HG03342 (cell line): ENCODE results near the gene UCKL1.
"Not testable (repeated sequence)": the region's sequence is repeated elsewhere in the genome, so short reads cannot be mapped to it uniquely, and the experiment has no call there.

Experiments
- ATAC-seq: cut with Tn5 transposase; IDR thresholded peaks from one replicate; pipeline ENCODE4 v1.9.1; 2021; ENCODE audit warnings: mild to moderate bottlenecking, moderate library complexity; ENCODE audit not compliant: unreplicated experiment

Gene UCKL1

DNA sequence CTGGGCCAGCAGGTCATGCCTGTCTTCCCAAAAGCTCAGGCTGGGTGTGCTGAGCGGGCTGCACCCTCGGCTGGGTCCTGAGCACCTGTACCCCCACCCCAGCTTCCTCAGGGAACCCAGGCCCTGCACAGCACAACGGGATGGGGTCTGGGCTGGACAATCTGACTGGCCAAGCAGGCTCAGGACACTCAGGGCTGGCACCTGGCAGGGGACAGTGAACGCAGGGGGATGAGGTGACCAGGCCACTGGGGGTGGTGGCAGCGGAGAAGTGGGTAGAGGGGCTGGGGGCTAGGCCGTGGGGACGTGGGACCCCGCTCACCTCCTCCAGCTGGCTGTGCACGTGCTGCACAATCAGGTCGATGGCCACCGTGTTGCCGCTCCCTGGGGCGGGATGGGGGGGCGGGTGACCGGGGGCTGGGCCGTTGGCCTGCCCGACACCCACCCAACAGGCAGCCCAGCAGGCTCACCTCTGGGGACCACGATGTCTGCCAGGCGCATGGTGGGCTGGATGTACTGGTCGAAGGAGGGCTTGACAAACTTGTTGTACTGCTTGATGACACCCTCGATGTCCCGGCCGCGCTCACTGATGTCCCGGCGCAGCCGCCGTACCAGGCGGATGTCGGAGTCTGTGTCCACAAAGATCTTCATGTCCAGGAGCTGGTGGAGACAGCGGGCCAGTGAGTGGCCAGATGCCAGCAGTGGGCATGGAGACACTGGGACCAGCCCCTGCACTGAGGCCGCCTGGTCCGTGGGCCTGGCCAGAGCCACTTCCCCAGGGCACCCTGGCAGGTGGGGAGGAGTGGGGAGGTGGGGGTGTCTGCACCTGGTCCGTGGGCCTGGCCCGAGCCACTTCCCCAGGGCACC, 11.9 kb downstream of the UCKL1 start:
- ATAC-seq: no peak

DNA sequence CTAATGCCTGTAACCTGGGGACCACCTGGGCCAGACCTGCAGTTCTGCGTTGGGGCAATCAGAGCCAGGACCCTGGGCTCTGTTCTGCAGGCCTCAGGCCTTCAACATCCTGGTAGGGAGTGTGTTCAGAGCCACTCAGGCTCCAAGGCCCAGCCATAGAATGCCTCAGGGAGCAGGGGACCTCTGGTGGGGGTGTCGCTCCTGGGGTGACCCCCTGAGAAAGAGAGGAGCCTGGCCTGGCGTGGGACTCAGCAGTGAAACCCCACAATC, 12.5 kb downstream of the UCKL1 start:
- no peak for ATAC-seq

- ATAC-seq: no peak
Measured at GRCh38 chr20:63942969-63943807, 13.0 kb downstream of the UCKL1 start.

- no peak for ATAC-seq
Measured at GRCh38 chr20:63942250-63942951, 13.8 kb downstream of the UCKL1 start.

GRCh38 chr20:63941282-63942081, 14.7 kb downstream of the UCKL1 start:
- no peak for ATAC-seq

DNA sequence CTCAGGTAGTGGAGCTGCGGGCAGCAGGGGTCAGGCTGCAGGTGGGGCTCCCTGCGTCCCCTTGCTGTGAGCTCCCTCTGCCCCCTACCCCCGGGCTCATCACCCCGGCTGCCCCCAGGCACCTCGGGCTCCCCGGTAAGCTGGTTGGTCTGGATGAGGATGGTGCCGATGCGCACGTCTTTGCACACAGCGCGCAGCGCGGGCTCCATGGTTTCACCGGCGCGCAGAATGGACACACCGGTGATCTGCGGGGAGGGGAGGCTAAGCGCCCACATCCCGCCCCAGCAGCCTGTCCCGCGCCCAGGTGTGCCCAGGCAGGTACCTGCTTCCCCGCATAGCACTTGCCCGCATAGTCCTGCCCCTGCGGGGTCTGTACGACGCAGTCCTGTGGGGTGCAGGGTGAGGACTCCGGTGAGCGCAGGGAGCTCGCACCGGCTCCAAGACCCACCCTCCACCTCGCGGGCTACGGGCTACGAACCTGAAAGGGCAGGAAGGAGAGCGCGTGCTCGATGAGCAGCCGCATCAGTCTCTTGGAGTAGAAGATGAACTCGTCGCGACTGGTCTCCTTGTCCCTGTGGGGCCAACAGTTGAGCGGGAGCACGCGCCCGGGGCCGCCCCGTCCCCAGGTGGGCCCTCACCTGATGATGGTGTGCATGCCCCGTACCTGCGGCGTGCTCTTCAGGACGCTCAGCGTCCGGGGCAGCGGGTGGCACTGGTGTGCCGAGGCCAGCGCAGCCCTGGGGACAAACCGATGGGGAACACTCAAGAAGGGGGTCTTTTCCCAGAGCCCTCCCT, 15.5 kb downstream of the UCKL1 start:
- ATAC-seq: no peak

- no peak for ATAC-seq
Measured at GRCh38 chr20:63940071-63940471, 16.1 kb downstream of the UCKL1 start.

DNA sequence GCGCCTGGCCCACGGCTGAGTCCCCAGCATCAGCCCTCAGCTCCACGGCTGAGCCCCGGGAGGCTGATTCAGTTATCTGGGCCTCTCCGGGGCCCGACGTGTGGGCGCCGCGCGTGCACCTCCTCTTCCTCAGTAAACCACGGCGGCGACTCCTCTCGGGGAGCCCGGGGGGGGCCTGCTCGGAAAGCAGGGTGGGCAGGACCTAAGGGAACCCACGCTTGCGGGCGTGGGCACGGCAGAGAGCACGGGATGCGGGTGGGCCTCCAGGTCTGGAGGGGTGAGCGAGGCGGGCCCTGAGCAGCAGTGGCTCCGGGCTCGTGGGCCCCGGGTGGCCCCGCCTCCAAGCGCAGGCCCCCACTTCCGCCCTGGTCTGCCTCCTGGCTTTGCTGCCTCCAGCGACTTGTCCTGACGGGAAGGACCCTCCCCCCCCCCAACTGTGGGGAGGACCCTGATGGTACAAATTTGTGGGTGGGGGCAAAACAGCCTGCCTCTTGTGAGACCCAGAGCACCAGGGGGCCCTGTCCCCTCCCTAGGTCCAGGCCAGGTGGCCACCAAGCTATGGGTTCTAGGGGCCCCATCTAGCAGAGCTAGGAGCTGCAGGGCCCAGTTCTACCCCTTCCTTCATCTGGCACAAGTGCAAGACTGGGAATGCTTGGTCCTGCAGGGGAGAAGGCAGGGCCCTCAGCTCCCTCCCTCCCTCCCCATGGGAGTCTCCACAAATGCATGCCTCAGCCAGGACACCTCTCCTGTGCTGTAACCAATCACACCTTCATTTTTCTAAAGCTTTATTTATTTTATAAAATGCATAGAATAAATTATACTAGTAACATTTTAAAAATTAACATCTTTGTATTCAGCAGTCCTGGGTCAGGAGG, 16.9 kb downstream of the UCKL1 start:
- ATAC-seq: no peak

- no peak for ATAC-seq
Measured at GRCh38 chr20:63937596-63937995, 18.6 kb downstream of the UCKL1 start.

DNA sequence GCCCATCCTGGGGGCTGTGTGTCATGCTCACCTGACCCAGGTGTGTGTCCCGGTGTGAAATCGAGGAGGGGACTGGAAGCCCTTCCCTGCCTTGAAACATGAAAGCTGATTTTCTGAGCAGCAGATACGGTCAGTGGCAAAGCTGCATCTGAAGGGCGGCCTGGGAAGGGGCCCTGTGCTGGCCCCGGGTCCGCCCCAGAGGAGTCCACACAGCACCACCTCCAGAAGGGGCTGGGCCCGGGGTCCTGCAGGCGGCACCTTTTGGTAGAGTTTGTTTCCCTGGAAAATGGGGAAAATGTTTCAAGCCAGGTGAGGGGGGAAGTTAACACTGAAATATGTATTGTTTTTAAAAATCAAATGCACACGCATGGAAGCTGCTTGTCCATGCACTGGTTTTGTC, 20.8 kb downstream of the UCKL1 start:
- no peak for ATAC-seq

DNA sequence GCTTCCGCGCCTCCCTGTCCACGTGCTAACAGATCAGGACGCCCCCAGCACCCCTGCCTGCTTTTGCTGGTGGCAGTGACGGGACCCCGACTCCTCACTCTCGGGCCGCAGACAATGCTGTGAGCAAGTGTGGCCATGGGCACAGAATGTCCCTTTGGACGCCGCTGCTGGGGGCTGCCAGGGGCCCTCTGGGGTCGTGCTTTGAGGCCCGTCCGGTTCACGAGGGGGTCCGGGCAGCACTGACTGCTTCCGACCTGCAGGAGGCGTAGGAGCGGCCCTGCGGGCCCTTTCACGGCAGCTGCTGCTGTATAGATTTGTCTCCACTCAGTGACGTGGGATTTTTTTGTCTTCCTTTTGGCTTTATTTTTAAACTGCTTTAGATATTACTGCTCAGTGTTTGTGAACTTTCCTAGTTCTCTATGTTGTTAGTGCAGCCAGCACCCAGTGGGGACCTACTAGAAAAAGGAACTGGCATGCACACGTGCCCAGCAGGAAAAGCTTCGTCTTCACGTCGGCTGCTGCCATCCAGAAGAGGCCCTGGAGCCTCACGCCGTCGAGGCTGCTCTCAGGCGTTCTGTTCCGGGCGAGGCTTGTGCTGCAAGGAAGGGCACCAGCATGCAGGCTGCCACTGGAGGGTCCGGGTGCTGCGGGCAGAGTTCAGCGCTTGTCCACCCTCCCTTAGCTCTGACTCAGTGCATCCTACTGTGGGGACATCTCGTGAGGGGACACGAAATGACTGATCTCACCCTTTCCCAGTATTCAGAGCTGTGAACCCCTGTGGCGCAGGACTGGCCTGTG, 21.7 kb downstream of the UCKL1 start:
- ATAC-seq: no peak

GRCh38 chr20:63933646-63934045, 22.6 kb downstream of the UCKL1 start:
- ATAC-seq: no peak

DNA sequence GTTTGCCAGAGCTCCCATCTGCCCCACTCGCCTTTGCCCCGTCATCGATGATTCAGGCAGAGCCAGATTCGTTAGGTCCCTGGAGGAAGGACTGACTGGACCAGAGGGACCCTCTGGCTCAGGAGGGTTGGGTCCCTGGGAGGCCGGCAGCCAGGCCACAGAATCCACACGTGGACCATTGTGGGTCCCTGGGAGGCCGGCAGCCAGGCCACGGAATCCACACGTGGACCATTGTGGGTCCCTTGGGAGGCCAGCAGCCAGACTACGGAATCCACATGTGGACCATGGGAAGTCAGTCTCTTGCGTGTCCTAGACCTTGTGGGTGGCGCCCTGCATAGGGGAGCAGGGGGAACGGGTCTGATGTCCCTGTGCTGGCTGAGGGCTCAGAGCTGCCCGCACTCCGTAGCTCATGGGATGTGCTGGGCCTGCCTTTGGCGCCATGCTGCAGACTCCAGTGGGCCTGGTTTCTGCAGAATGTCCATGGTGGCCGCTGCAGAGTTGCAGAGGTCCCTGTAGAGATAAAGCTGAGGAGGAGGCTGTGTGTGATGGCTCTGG, 23.5 kb downstream of the UCKL1 start:
- ATAC-seq: no peak

GRCh38 chr20:63931735-63932134, 24.5 kb downstream of the UCKL1 start:
- no peak for ATAC-seq

GRCh38 chr20:63930971-63931553, 25.2 kb downstream of the UCKL1 start:
- ATAC-seq: no peak

GRCh38 chr20:63929473-63929883, 26.7 kb downstream of the UCKL1 start:
- ATAC-seq: not testable (repeated sequence)

- no peak for ATAC-seq
Measured at GRCh38 chr20:63929071-63929470, 27.1 kb downstream of the UCKL1 start.

DNA sequence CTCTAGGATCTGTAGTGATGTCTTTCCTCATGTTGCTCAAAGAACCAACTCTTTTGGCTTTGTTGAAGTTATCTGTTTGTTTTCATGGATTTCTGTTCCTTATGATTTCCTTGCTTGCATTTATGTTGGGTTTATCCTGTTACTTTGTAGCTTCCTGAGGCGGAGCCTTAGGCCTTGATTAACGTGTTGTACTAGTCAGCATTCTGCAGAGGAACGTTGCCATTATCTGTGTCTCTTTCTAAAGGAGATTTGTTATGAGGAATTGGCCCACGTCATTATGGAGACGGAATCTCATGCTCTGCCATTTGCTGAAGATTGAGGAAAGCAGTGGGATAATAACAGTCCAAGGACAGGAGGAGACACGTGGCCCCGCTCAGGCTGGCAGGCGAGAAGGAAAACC, 29.9 kb downstream of the UCKL1 start:
- no peak for ATAC-seq
